ENCODE measurements around the gene GOLT1A. TPM values are rescaled to one million over a fixed set of nuclear protein-coding genes. Genes with fewer than 3 reads are reported as not detected.

Gene GOLT1A
- total and polyA plus RNA-seq, 11 donors, result 0.24 to 0.29 TPM; not detected in 9

DNA sequence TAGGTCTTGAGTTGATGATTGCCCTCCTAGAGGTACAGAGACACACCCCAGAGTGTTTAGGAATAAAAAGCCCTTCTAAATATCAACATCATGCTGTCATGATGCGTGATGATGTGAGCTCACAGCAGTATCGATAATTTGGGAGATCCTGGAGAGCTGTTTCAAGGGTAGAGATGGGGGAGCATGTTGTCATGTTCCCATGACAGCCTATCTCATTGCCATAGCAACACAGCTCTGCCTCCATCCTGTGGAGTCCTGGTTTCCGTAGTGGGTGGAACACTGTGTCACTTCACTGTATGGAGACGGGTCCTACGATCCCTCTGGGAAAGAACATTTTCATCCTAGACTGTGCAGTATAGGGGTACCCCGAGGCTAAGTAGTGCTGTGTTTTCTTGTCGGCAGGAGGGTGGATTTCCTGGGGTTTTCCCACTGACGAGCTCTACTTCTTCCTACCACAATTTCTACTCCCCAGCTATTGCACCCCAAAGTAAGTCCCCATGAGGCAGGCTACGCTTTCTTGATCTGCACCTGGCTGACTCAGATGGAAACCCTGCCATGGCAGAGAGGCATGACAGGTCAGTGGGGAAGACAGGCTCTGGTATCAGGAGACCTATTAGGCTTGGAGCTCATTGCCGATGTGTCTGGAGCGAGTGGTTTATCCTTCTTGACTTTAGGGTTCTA, 24.7 kb downstream of the GOLT1A start:
- intact Hi-C loops (cut with DNase I), result no loop called here
- 66 to 86% (median 77%) methylated on average over 11 of the region's 11 CpGs for WGBS, 4 donors
- Histone ChIP-seq H3K4me1 (peaks cover 0 to 13% (median 0%) of the 10 kb centered on the region in 12 donors), H3K4me3 (no peak overlapping the region), H3K27me3 (peaks cover 0 to 66% (median 39%) of the 10 kb centered on the region in 9 donors), H3K36me3 (no peaks in the 10 kb centered on the region), H3K9me3 (no peaks in the 10 kb centered on the region), H3K27ac (no peak overlapping the region)
- no peak for ATAC-seq
- no peak for DNase-seq
- TF ChIP-seq, protein P1, sequence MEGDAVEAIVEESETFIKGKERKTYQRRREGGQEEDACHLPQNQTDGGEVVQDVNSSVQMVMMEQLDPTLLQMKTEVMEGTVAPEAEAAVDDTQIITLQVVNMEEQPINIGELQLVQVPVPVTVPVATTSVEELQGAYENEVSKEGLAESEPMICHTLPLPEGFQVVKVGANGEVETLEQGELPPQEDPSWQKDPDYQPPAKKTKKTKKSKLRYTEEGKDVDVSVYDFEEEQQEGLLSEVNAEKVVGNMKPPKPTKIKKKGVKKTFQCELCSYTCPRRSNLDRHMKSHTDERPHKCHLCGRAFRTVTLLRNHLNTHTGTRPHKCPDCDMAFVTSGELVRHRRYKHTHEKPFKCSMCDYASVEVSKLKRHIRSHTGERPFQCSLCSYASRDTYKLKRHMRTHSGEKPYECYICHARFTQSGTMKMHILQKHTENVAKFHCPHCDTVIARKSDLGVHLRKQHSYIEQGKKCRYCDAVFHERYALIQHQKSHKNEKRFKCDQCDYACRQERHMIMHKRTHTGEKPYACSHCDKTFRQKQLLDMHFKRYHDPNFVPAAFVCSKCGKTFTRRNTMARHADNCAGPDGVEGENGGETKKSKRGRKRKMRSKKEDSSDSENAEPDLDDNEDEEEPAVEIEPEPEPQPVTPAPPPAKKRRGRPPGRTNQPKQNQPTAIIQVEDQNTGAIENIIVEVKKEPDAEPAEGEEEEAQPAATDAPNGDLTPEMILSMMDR (IDR thresholded peaks at IDR 0.05), result no peak
- no peak for TF ChIP-seq POLR2A (IDR thresholded peaks at IDR 0.05)

DNA sequence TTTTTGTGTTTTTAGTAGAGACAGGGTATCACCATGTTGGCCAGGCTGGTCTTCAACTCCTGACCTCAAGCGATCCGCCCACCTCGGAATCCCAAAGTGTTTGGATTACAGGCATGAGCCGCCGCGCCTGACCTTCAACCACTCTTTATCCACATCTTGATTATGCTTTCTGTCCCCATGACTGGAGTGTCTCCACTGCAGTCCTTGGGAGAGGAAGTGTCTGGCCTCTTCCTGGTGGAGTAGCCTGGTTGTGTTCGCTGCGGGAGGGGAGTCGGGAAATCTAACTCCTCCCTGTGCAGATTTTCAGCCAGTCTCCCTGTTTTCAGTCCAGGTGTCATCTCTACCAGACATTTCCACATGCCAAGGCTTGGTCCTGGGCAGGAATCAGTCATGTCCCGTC, 27.2 kb downstream of the GOLT1A start:
- peaks cover 0 to 56% (median 37%) of the 10 kb centered on the region in 9 donors for H3K27me3 ChIP-seq
- no peak for DNase-seq

DNA sequence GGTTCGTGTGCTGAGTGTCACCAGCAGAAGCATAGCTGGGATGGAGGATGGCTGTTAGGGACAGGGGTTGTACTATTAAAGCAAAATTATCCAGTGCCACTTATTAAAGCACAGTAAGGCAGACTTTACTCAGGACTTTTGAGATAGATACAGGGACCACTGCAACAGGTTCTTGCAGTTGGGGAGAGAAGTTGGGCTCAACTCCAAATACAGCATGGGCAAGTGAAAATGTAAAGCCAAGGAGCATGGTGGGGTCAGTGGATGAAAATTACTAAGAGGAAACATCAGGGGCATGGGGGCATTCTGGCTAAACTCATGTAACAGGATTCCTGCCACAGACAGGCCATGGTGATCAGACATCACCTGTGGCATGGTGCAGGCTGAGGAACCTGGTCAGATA, 32.7 kb downstream of the GOLT1A start:
- H3K27me3 ChIP-seq, result peaks cover 0 to 12% (median 2%) of the 10 kb centered on the region in 9 donors
- no peaks in the 10 kb centered on the region for H3K36me3 ChIP-seq
- no peak overlapping the region for H3K27ac ChIP-seq
- H3K4me3 ChIP-seq, result no peak overlapping the region
- intact Hi-C loops (cut with DNase I), result no loop called here
- no peaks in the 10 kb centered on the region for H3K4me1 ChIP-seq
- ATAC-seq (no peak), DNase-seq (no peak)
- no peaks in the 10 kb centered on the region for H3K9me3 ChIP-seq
- 63 to 79% (median 75%) methylated on average over 1 of the region's 1 CpG for WGBS, 4 donors
- no peak for TF ChIP-seq POLR2A (IDR thresholded peaks at IDR 0.05)
- TF ChIP-seq, protein P1 (IDR thresholded peaks at IDR 0.05), result no peak

More for the DNA sequence above, 27.2 kb downstream of the GOLT1A start:
- TF ChIP-seq, protein P1 (IDR thresholded peaks at IDR 0.05), result no peak
- TF ChIP-seq POLR2A (IDR thresholded peaks at IDR 0.05), result no peak
- Histone ChIP-seq H3K36me3 (no peaks in the 10 kb centered on the region), H3K4me3 (no peak overlapping the region), H3K4me1 (peaks cover 0 to 13% (median 0%) of the 10 kb centered on the region in 12 donors), H3K27ac (no peak overlapping the region), H3K9me3 (no peaks in the 10 kb centered on the region)
- intact Hi-C loops (cut with DNase I), result no loop called here
- 61 to 64% (median 63%) methylated on average over 10 of the region's 10 CpGs for WGBS, 4 donors
- ATAC-seq, result no peak

GRCh38 chr1:204180133-204180532, 33.7 kb downstream of the GOLT1A start:
- intact Hi-C loops (cut with DNase I), result no loop called here
- ATAC-seq, result no peak
- Histone ChIP-seq H3K27me3 (peaks cover 0 to 11% (median 0%) of the 10 kb centered on the region in 9 donors), H3K36me3 (no peaks in the 10 kb centered on the region), H3K4me1 (no peaks in the 10 kb centered on the region), H3K9me3 (no peaks in the 10 kb centered on the region), H3K4me3 (no peak overlapping the region), H3K27ac (no peak overlapping the region)
- WGBS, 4 donors, result 75 to 82% (median 80%) methylated on average over 6 of the region's 6 CpGs
- DNase-seq, result no peak
- no peak for TF ChIP-seq POLR2A (IDR thresholded peaks at IDR 0.05)
- TF ChIP-seq, protein P1 (IDR thresholded peaks at IDR 0.05), result no peak
